Panc1 (cell line): ENCODE data around the gene PAAF1. TPM values are rescaled to one million over a fixed set of nuclear protein-coding genes. Genes with fewer than 3 reads are reported as not detected.

Source experiments
- ATAC-seq: fragments of 200-7000 bp; cut with Tn5 transposase; 2 replicates; pipeline ENCODE4 v1.9.1; 2020; ENCODE audit warnings: mild to moderate bottlenecking, moderate library complexity
- BruUV-seq: library from RNA; stranded (reverse); fragments of 400-500 nt; replicated peaks from 2 replicates; lab custom pipeline; 2021; lab: Mats Ljungman, UMichigan
- CTCF ChIA-PET: fragments of 300-600 bp; sonication (Branson Sonifier 250); formaldehyde crosslinking; loops from one replicate; lab custom pipeline; 2022; ENCODE audit warnings: antibody characterized with exemption; lab: Charles Lee
- POLR2A ChIA-PET: fragments of 300-600 bp; sonication (Branson Sonifier 250); formaldehyde crosslinking; loops from one replicate; lab custom pipeline; 2022; ENCODE audit warnings: antibody characterized with exemption; lab: Charles Lee
- DNase-seq: peaks from one replicate; pipeline ENCODE4 v3.0.0-alpha.2; 2010; ENCODE audit warnings: low read depth, low spot score
- H3K27ac ChIP-seq: 2 replicates; pipeline ENCODE4 v1.5.1; 2011; ENCODE audit warnings: mild to moderate bottlenecking, low read length, inconsistent platforms
- H3K27me3 ChIP-seq: fragments of 200-500 bp; sonication (Bioruptor generic); 2 replicates; pipeline ENCODE4 v1.6.0; 2014; ENCODE audit warnings: low read length, inconsistent platforms; ENCODE audit not compliant: control insufficient read depth, insufficient read depth
- H3K36me3 ChIP-seq: fragments of 200-500 bp; sonication (Bioruptor generic); 2 replicates; pipeline ENCODE4 v1.5.1; 2014; ENCODE audit warnings: inconsistent platforms, mild to moderate bottlenecking, low read length, moderate library complexity; ENCODE audit not compliant: control insufficient read depth, insufficient read depth
- H3K4me1 ChIP-seq: 2 replicates; pipeline ENCODE4 v1.5.1; 2011; ENCODE audit warnings: inconsistent platforms, mild to moderate bottlenecking, low read length, moderate library complexity; ENCODE audit not compliant: control insufficient read depth, insufficient read depth
- H3K4me3 ChIP-seq, 2 experiments: 2 replicates each; pipeline ENCODE4 v1.5.1; 2011 to 2012; ENCODE audit warnings: low read depth in 2 of 2, low read length in 2 of 2, mild to moderate bottlenecking in 2 of 2, inconsistent platforms in 1 of 2, moderate library complexity in 1 of 2
- H3K9me3 ChIP-seq: fragments of 200-500 bp; sonication (Bioruptor generic); 2 replicates; pipeline ENCODE4 v1.5.1; 2014; ENCODE audit warnings: low read depth, mild to moderate bottlenecking, inconsistent platforms, low read length, moderate library complexity; ENCODE audit not compliant: control insufficient read depth, insufficient read depth
- CTCF ChIP-seq: fragments of 450-650 bp; IDR thresholded peaks from 2 replicates; pipeline ENCODE4 v1.5.1; 2017; ENCODE audit warnings: mild to moderate bottlenecking
- POLR2AphosphoS5 ChIP-seq: IDR thresholded peaks from 2 replicates; pipeline ENCODE4 v1.6.1; 2012; ENCODE audit warnings: mild to moderate bottlenecking, low read depth, low read length, moderate library complexity
- REST ChIP-seq, 2 experiments: IDR thresholded peaks; 2 replicates each; pipeline ENCODE4 v1.6.1; 2011 to 2012; ENCODE audit warnings: low read depth in 2 of 2, control low read depth in 1 of 2, low read length in 1 of 2, mild to moderate bottlenecking in 1 of 2, moderate library complexity in 1 of 2; ENCODE audit not compliant: insufficient read depth in 1 of 2
- SIN3A ChIP-seq: IDR thresholded peaks from 2 replicates; pipeline ENCODE4 v1.6.1; 2012; ENCODE audit warnings: low read depth, mild to moderate bottlenecking, low read length, moderate library complexity, borderline replicate concordance; ENCODE audit not compliant: insufficient read depth
- TCF7L2 ChIP-seq: IDR thresholded peaks from 2 replicates; pipeline ENCODE4 v1.6.1; 2011; ENCODE audit warnings: mild to moderate bottlenecking, low read depth, low read length, inconsistent platforms
- in situ Hi-C: cut with HindIII; loops from 2 replicates; pipeline ENCODE4 v1.10.0; 2016; ENCODE audit warnings: low sequenced_read_pairs, low pct_unique_long_range_greater_than_20kb
- intact Hi-C: fragments of 100-400 bp; cut with micrococcal nuclease; formaldehyde crosslinking; loops from one replicate; pipeline ENCODE4 v1.10.0; 2022; ENCODE audit not compliant: unreplicated experiment
- total RNA-seq: library from RNA; stranded (reverse); gene quantifications from one replicate; pipeline ENCODE4 v1.2.1, GENCODE V29; 2021; ENCODE audit not compliant: unreplicated experiment

The PAAF1 gene
- total RNA-seq, 1 experiment from 2014 or later = 22.1 TPM

GRCh38 chr11:73902303-73902702, 25.5 kb downstream of the PAAF1 start:
- no peak overlapping the region for H3K4me3 ChIP-seq
- no peaks in the 10 kb centered on the region for H3K9me3 ChIP-seq
- DNase-seq (no peak), ATAC-seq (no peak)
- TF ChIP-seq REST (IDR thresholded peaks at IDR 0.05; ENCODE audit: insufficient read depth in 1 of 2, low read depth in 2 of 2, low read length in 1 of 2) (no peak), POLR2AphosphoS5 (no peak)
- POLR2A ChIA-PET = no interaction called here
- no peak overlapping the region for H3K27ac ChIP-seq
- no peaks in the 10 kb centered on the region for H3K4me1 ChIP-seq
- no peaks in the 10 kb centered on the region for H3K27me3 ChIP-seq
- intact Hi-C loops (no loop called here), in situ Hi-C loops (no loop called here)
- no peaks in the 10 kb centered on the region for H3K36me3 ChIP-seq
- CTCF ChIA-PET = no interaction called here
- BruUV-seq = no TSS peak

GRCh38 chr11:73907191-73907590, 30.4 kb downstream of the PAAF1 start:
- Histone ChIP-seq H3K27ac (no peak overlapping the region), H3K36me3 (no peaks in the 10 kb centered on the region), H3K9me3 (no peaks in the 10 kb centered on the region), H3K4me3 (no peak overlapping the region), H3K4me1 (no peaks in the 10 kb centered on the region), H3K27me3 (no peaks in the 10 kb centered on the region)
- TF ChIP-seq POLR2AphosphoS5 (no peak), SIN3A (no peak), REST (IDR thresholded peaks at IDR 0.05; ENCODE audit: insufficient read depth in 1 of 2, low read depth in 2 of 2, low read length in 1 of 2) (no peak), TCF7L2 (no peak), CTCF (no peak)
- in situ Hi-C loops (no loop called here), intact Hi-C loops (no loop called here)
- DNase-seq = no peak
- POLR2A ChIA-PET = no interaction called here
- no TSS peak for BruUV-seq
- ATAC-seq = peak; percentile 87
- CTCF ChIA-PET = no interaction called here
